HT1080 (cell line): ENCODE measurements around the gene SPAG9. TPM values are rescaled to one million over a fixed set of nuclear protein-coding genes. Genes with fewer than 3 reads are reported as not detected.

Source experiments
- DNase-seq: peaks from one replicate; pipeline ENCODE4 v3.0.0-alpha.2; 2015; ENCODE audit warnings: low read depth
- total RNA-seq: library from RNA; depleted of rRNA; stranded (reverse); fragments of >200 nt; shearing (Covaris generic); gene quantifications from 2 replicates; pipeline ENCODE4 v1.2.3, GENCODE V29; 2014

SPAG9 gene
- total RNA-seq, 1 experiment from 2014 or later = 34.4 TPM

- no peak for DNase-seq
These were observed 162.8 kb downstream of the SPAG9 start for GRCh38 chr17:50957600-50958575.

DNA sequence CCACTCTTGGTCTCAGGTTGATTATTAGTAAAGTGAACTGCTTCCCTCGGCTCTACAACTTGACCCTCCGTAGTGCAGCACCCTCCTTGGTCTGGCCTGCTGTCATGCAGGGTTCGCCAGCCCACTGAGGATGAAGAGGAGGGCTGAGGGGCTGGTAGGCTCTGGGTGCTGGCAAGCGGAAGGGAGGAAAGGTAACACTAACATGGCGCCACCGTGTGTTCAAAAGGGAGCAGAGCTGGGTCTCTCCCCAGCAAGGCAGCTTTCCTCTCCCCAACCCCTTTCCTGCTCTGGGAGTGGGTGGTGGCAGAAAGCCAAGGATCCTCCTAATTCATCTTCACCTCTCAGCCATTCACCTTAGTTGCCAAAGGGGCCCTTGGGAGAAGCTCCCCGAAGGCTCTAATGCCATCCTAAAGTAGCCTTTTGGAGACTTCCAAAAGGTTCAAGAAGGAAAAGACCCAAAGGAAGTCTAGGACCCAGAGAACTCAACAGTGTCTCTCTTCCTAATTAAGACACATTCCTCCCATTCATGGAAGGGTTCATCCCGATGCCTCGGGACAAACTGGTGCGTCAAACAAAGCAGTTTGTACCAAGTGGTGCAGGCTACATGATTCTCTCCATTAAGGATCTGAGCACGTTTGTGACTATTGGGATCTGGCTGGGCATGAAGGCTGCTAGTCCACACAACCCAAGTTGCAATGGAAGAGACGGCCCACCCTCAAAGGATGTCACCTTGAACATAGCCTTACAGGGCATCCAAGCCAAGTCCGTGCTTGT is 163.7 kb downstream of the SPAG9 start:
- peak; percentile 51 for DNase-seq

GRCh38 chr17:50956409-50956749 is 164.3 kb downstream of the SPAG9 start:
- DNase-seq = no peak

DNA sequence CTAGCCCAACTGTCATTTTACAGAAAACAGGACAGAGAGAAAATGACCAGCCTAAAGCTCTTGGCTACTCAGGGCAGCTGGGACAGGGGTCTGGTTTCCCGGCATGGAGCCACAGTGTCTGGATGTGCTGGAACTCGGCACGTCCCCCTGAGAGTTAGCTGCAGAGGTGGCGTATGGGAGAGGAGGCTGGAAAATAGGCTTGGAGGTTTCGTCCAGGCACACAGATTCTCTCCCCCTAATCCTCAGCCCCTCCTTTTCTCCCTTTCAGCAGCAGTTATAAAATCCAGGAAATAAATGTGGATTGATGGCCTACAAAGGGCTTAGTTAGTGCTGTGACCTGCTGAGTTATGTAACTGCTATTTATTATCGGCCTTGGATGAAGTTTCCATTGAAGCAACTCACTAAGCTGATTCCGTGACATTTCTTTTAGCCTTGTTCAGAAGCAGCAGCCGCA is 165.0 kb downstream of the SPAG9 start:
- DNase-seq = no peak

DNA sequence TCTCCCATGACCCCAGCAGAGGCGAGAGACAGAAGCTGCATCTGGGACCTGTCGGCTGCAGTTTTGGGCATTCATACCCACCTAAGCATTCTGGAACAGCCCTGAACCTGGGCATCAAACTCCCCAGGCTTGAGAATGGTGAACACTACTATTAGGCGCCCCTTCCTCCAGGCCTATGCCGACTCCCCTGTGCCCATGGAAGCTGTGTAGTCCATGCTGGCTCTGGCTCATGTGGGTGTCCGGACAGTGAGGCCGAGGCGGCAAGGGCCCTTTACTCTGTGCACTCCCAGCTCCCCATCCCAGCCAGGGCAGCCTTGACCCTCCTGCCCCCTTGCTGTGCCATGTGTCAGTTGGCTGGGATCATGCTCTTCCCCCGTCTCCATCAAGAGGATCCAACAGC is 165.5 kb downstream of the SPAG9 start:
- DNase-seq = no peak

GRCh38 chr17:50954641-50955121 is 166.0 kb downstream of the SPAG9 start:
- no peak for DNase-seq

DNA sequence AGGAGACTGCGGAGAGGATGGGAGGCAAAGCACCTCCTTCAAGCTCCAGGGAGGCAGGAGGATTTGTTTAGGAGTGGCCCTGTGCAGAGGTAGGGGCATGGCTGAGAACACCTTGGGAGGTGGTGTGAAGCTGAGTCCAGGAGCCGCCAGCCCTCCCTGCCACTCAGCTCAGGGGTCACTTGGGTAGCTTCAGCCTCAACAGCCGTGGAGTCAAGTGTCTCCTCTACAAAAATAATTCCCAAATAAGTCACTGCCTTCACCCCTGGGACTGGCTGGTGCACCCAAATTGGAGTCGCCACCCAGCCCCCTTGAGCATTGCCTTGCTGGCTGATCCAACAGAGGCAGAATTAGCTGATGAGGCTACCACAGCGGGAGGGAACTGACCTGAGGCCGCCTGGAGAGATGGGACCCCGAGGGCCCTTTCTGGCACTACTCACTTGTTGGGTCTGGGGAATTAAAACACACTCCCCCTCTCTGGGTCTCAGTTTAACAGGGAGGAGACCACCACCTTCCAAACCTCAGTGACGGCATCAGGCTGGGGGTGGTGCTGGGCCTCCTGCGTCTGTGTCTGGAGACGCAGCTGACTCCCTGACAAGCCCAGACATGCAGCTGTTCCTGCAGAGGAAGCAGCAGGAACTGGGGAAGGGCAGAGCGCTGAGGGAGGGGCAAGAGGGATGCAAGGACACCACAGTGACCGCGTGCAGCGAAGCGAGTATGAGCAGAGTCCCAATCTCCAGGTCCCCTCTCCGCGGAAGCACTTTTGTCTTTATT is 166.7 kb downstream of the SPAG9 start:
- DNase-seq = no peak

DNA sequence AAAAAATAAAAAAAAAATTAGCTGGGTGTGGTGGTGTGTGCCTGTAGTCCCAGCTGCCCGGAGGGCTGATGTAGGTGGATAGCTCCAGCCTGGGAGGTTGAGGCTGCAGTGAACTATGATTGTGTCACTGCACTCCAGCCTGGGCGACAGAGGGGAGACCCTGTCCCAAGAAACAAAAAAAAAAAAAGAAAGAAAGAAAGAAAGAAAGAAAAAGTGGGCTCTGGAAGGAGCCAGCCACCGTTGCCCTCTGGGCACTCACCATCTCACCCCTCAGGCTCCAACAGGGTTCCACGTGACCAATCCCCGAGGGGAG is 167.2 kb downstream of the SPAG9 start:
- no peak for DNase-seq

DNA sequence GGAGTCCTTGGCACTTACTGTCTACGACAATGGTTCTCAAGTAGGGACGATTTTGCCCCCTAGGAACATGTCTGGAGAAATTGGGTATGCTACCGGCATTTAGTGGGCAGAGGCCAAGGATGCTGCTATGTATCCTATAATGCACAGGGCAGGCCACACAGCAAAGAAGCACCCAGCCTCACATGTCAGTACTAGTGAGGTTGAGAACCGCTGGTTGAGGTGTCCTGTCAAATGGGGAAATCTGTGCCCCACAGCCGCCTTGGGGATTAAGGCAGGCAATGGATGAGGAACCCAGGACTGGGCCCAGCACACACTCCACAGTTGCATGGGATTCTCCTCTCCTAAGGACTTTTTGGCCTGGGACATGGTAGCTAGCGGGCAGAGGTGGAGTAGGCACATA is 167.8 kb downstream of the SPAG9 start:
- DNase-seq = no peak

- DNase-seq = peak; percentile 85
These were observed 168.7 kb downstream of the SPAG9 start for GRCh38 chr17:50952013-50952412.

GRCh38 chr17:50949989-50950877 is 170.4 kb downstream of the SPAG9 start:
- DNase-seq = peak; percentile 89

GRCh38 chr17:50949128-50949988 is 171.3 kb downstream of the SPAG9 start:
- DNase-seq = no peak

DNA sequence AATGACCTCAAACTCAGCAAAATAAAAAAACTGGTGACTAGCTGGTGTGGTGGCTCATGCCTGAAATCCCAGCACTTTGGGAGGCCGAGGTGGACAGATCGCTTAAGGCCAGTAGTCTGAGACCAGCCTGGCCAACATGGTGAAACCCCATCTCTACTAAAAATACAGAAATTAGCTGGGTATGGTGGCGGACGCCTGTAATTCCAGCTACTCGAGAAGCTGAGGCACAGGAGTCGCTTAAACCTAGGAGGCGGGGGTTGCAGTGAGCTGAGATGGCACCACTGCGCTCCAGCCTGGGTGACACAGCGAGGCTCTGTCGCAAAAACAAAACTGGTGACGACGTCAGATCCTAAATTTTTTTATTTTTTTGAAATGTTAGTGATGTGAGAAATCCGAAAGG is 172.0 kb downstream of the SPAG9 start:
- DNase-seq = no peak

DNA sequence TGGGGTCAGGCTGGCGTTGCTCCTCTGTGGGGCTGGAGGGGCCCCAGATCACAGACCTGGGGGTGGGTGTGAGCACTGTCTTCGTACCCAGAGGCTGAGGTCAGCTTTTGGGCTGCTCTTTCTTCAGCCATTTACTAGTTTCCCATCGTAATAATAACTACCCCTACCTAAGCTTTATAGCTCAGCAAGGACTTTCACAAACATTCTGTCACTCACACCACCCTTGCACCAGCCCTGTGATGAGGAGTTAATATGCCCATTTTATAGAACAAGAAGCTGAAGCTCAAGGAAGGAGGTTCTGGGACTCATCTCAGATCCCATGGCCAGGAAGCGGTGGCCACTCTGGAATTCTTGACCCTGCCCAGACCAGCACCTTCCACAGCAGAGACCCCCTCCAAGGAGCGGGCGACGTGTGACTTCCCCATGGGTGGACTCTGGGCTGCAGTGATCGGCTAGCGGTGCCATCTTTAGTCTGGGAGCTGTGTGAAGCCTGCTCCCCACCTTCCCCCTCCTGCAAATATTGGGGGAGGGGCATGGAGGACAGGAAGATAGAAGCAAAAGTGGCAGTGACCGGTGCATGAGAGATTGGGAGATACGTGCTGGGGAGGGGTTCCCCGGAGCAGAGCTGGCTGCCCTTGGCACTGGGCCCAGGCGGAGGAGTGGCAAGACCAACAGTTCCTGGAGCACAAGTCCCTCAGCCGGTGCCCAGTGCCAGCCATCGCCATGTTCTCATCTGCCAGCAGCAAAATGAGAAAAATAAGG is 172.7 kb downstream of the SPAG9 start:
- DNase-seq = no peak

- DNase-seq = no peak
These were observed 173.5 kb downstream of the SPAG9 start for GRCh38 chr17:50946891-50947781.

GRCh38 chr17:50946223-50946890 is 174.3 kb downstream of the SPAG9 start:
- DNase-seq = no peak

DNA sequence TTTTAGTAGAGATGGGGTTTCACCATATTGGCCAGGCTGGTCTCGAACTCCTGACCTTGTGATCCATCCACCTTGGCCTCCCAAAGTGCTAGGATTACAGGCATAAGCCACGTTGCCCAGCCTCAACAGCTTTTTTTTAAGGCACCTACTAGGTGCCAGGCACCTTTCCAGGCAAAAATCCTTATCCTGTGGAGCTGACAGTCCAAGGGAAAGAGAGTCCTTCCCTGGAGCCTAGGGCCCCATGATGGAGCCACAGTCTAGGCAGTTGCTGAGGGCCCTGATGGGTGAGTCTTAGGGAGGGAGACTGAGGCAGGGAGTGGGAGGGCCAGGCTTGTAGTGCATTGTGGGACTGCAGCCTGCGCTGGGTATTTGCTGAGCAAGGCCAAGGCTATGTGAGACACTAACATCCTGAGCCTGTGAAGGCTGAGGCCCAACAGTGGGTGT is 174.9 kb downstream of the SPAG9 start:
- no peak for DNase-seq
